Activated CD8-positive, alpha-beta memory T cell treated with anti-CD3 and anti-CD28 coated beads, Interleukin-2, amount 10 ng/mL, durations not matched to agents 7 days and 5 days (primary cell): ENCODE data around the gene CAAP1. TPM values are rescaled to one million over a fixed set of nuclear protein-coding genes. Genes with fewer than 3 reads are reported as not detected.
"Not testable (repeated sequence)": the region's sequence is repeated elsewhere in the genome, so short reads cannot be mapped to it uniquely, and the experiment has no call there.

ENCODE experiments used
- ATAC-seq: fragments of 150-1000 bp; cut with Tn5 transposase; one replicate; pipeline ENCODE4 v1.10.0; 2021; ENCODE audit warnings: moderate library complexity
- CTCF ChIA-PET: fragments of 350-600 bp; sonication (Branson Sonifier 250); formaldehyde crosslinking; loops from one replicate; lab custom pipeline; 2021; ENCODE audit warnings: antibody characterized with exemption; lab: Charles Lee
- DNase-seq: peaks from one replicate; pipeline ENCODE4 v3.0.0-alpha.2; 2020
- H3K27ac Mint-ChIP-seq: one replicate; pipeline ENCODE4 v1.8.0; 2021; ENCODE audit warnings: mild to moderate bottlenecking, mixed read lengths
- H3K27me3 Mint-ChIP-seq: one replicate; pipeline ENCODE4 v1.8.0; 2021; ENCODE audit warnings: mixed read lengths
- H3K36me3 Mint-ChIP-seq: one replicate; pipeline ENCODE4 v1.8.0; 2021; ENCODE audit warnings: mild to moderate bottlenecking, mixed read lengths
- H3K4me1 Mint-ChIP-seq: one replicate; pipeline ENCODE4 v1.8.0; 2021; ENCODE audit warnings: mixed read lengths
- H3K4me3 Mint-ChIP-seq: one replicate; pipeline ENCODE4 v1.8.0; 2021; ENCODE audit warnings: mild to moderate bottlenecking, moderate library complexity, mixed read lengths
- H3K9me3 Mint-ChIP-seq: one replicate; pipeline ENCODE4 v1.8.0; 2022; ENCODE audit warnings: low read depth, mixed read lengths
- total RNA-seq, 2 experiments: library from RNA; stranded (reverse); gene quantifications; one replicate each; pipeline ENCODE4 v1.2.3, GENCODE V29; 2021

The CAAP1 gene
- total RNA-seq, 2 experiments from 2014 or later: 18.0 to 18.1 TPM

DNA sequence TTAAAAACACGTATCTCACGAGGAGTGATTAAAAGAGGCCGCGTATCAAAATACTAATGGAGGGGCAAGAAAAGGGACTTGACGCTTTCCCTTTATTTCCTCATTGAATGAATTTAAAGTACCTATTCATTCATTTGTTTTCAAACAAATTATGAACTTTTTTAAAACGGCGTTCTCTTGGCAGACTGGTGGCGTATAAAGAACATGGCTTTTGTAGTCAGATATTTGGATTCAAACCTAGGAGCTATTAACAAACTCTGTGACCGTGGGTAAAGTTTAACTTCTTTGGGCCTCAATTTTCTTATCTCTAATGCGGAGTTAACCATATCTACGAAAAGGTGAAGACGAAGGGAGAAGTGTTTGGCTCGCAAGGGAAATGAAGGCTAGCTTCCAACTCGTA is 876 bp downstream of the CAAP1 start:
- H3K27me3 Mint-ChIP-seq: no peaks in the 10 kb centered on the region
- ATAC-seq (no peak), DNase-seq (no peak)
- H3K4me3 Mint-ChIP-seq: peak overlapping the region; percentile 86
- peaks cover 31% of the 10 kb centered on the region for H3K4me1 Mint-ChIP-seq
- CTCF ChIA-PET: interaction anchor here (0.8 to 2.4 kb wide), 9 partner anchors 13 to 135 kb away, joined by 3 to 13 read pairs (median 3); partner anchors contain the start of genes IFT74 and PLAA
- peak overlapping the region; percentile 98 for H3K27ac Mint-ChIP-seq
- H3K36me3 Mint-ChIP-seq: peaks cover 6% of the 10 kb centered on the region
- peaks cover 2% of the 10 kb centered on the region for H3K9me3 Mint-ChIP-seq

DNA sequence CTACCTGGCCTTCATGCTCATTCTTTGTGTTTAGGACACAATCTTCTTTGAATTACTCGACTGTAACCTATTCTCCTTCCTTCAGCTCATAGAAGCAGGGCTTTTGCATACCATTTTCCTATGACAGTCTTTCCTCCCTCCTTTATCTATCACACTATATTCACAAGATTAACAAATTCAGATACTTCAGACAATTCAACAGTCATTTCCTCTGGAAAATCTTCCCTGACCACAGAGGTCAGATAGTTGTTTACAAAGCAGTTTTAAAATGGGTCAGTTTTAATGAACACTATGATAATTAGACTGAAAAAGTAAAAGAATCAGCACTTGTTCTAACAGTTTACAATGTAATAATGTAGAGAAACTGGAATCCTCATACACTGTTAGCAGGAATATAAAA is 4.3 kb downstream of the CAAP1 start:
- peaks cover 16% of the 10 kb centered on the region for H3K36me3 Mint-ChIP-seq
- DNase-seq (no peak), ATAC-seq (no peak)
- no peak overlapping the region for H3K4me3 Mint-ChIP-seq
- no peaks in the 10 kb centered on the region for H3K27me3 Mint-ChIP-seq
- H3K4me1 Mint-ChIP-seq: peaks cover 31% of the 10 kb centered on the region
- no peak overlapping the region for H3K27ac Mint-ChIP-seq
- no peaks in the 10 kb centered on the region for H3K9me3 Mint-ChIP-seq
- CTCF ChIA-PET: interaction anchor here (2.1 kb wide), 1 partner anchor 67 kb away, joined by 4 read pairs; no protein-coding TSS in a partner anchor

DNA sequence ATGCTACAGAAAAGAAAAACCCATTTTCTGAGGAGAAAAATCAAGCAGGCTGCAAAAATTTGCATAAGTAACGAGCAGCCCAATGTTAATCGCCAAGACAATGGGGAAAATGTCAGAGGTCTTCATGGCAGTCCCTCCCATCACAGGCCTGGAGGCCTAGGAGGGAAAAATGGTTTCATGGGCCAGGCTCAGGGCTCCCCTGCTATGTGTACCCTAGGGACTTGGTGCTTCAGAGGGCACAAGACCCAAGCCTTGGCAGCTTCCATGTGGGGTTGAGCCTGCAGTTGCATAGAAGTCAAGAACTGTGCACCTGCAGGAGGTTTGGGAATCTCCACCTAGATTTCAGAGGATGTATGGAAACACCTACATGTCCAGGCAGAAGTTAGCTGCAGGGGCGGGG is 10.4 kb downstream of the CAAP1 start:
- H3K9me3 Mint-ChIP-seq: peaks cover 4% of the 10 kb centered on the region
- H3K27me3 Mint-ChIP-seq: no peaks in the 10 kb centered on the region
- ATAC-seq (no peak), DNase-seq (no peak)
- no peaks in the 10 kb centered on the region for H3K4me1 Mint-ChIP-seq
- H3K27ac Mint-ChIP-seq: no peak overlapping the region
- peaks cover 64% of the 10 kb centered on the region for H3K36me3 Mint-ChIP-seq
- no peak overlapping the region for H3K4me3 Mint-ChIP-seq
- CTCF ChIA-PET: no interaction called here

DNA sequence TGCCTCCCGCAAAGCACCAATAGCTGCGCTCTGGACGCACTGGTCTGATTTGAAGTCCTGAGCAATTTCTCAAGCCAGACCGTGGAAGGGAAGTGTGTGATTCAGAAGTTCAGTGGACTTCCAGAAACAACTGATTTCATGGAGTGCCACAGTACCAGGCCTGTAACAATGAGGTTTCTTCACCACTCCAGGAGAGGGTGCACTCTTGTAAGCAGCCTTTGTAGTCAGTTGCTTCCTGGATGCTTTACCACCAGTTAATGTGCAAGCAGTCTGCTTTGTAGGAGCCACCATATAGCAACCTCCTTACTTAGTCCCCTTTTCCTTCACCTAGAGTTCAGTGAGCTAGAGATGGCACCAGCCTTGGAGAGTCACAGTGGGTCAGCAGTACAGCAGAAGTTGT is 12.3 kb downstream of the CAAP1 start:
- CTCF ChIA-PET: interaction anchor here (2.3 kb wide), 1 partner anchor 12 kb away, joined by 5 read pairs; the partner anchor contains the start of gene CAAP1
- H3K27ac Mint-ChIP-seq: no peak overlapping the region
- peaks cover 65% of the 10 kb centered on the region for H3K36me3 Mint-ChIP-seq
- no peak overlapping the region for H3K4me3 Mint-ChIP-seq
- no peak for ATAC-seq
- H3K9me3 Mint-ChIP-seq: peaks cover 4% of the 10 kb centered on the region
- no peaks in the 10 kb centered on the region for H3K27me3 Mint-ChIP-seq
- no peak for DNase-seq
- H3K4me1 Mint-ChIP-seq: no peaks in the 10 kb centered on the region

DNA sequence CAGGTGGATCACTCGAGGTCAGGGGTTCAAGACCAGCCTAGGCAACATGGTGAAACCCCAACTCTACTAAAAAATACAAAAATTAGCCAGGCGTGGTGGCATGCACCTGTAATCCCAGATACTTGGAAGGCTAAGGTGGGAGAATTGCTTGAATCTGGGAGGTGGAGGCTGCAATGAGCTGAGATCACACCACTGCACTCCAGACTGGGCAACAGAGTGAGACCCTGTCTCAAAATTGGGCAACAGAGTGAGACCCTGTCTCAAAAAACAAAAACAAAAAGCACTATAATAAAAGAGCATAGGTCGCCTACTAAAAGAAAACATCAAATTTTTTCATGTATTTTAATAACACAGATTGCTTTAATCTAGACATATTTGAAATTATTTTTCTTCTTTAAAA is 17.4 kb downstream of the CAAP1 start:
- not testable (repeated sequence) for ATAC-seq
- CTCF ChIA-PET: interaction anchor here (0.5 to 0.8 kb wide), 3 partner anchors 8 to 373 kb away, joined by 3 read pairs; no protein-coding TSS in a partner anchor
- peaks cover 26% of the 10 kb centered on the region for H3K36me3 Mint-ChIP-seq

DNA sequence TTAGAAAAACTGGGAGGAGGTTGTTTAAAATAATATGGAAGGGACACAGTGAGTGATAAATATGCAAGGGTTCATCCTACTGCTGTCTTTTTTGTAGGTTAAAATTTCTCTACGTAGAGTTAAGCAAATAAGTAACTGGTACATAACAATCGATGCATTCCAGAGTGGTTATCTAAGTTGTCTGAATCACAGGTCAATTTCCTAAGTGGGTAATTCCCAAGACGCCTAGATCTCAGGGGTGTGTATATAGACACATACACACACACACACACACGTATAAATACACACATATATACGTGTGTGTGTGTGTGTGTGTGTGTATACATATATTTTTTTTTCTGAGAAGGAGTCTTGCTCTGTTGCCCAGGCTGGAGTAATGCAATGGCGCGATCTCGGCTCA is 22.3 kb downstream of the CAAP1 start:
- no peak overlapping the region for H3K4me3 Mint-ChIP-seq
- no peaks in the 10 kb centered on the region for H3K9me3 Mint-ChIP-seq
- no peaks in the 10 kb centered on the region for H3K4me1 Mint-ChIP-seq
- ATAC-seq (no peak), DNase-seq (no peak)
- H3K27me3 Mint-ChIP-seq: no peaks in the 10 kb centered on the region
- peaks cover 7% of the 10 kb centered on the region for H3K36me3 Mint-ChIP-seq
- CTCF ChIA-PET: no interaction called here
- no peak overlapping the region for H3K27ac Mint-ChIP-seq

More for the DNA sequence above, 17.4 kb downstream of the CAAP1 start:
- not testable (repeated sequence) for DNase-seq, H3K27me3 Mint-ChIP-seq, H3K4me3 Mint-ChIP-seq, H3K4me1 Mint-ChIP-seq, H3K27ac Mint-ChIP-seq, H3K9me3 Mint-ChIP-seq

DNA sequence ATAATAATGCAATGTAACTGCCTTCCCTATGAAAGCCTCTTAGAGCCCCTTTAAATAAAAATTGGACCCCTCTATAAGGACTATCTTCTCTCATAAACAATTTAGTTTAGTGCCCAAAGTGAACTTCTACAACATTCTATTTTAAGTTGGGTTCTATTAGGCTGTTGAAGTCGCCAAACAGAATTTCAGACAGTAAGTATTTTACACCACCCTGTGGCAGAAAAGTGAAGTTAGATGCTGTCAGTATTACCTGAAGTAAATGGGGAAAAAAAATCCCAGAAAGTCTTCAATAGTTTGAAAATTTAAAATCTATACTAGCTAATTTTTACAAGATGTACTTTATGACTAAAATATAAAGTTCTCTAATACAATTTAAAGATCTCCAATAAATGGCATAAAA is 29.5 kb downstream of the CAAP1 start:
- ATAC-seq: no peak
- H3K9me3 Mint-ChIP-seq: no peaks in the 10 kb centered on the region

DNA sequence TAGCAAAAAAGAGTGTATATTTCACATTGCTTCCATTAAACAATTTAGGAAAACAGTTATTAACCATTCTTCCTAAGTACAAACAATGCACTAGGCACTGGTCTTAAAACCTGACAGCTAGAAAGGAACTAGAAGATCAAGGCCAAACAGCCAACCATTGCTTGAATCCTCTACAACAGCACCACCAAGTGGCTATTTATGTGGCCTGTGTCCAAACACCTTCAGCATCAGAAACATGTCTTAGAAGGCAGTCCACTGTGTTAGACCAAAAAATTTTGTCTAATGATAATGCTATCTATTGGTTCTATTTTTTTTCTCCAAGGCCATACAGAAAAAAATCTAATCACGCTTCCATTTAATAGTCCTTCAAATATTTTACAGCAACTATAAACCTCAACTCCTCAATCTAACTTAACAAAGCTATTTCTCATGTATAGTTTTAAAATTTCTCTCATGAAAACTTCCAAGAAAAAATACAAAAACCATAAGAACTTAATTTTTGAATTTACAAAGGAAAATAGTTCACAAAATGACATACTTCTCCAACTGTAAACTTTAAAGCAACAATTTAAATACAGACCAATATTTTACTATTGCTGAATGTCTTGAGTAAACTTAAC is 36.1 kb downstream of the CAAP1 start:
- Mint-ChIP-seq H3K36me3 (peaks cover 20% of the 10 kb centered on the region), H3K27me3 (no peaks in the 10 kb centered on the region), H3K27ac (no peak overlapping the region), H3K4me3 (no peak overlapping the region), H3K9me3 (no peaks in the 10 kb centered on the region), H3K4me1 (no peaks in the 10 kb centered on the region)
- peak; percentile 44 for DNase-seq
- no peak for ATAC-seq
- CTCF ChIA-PET: interaction anchor here (1.0 to 1.6 kb wide), 3 partner anchors 9 to 19 kb away, joined by 3 read pairs; no protein-coding TSS in a partner anchor

More for the DNA sequence above, 29.5 kb downstream of the CAAP1 start:
- Mint-ChIP-seq H3K27me3 (no peaks in the 10 kb centered on the region), H3K27ac (no peak overlapping the region), H3K4me1 (no peaks in the 10 kb centered on the region), H3K4me3 (no peak overlapping the region), H3K36me3 (peaks cover 8% of the 10 kb centered on the region)
- CTCF ChIA-PET: interaction anchor here (1.2 kb wide), 1 partner anchor 13 kb away, joined by 4 read pairs; no protein-coding TSS in a partner anchor
- DNase-seq: no peak

DNA sequence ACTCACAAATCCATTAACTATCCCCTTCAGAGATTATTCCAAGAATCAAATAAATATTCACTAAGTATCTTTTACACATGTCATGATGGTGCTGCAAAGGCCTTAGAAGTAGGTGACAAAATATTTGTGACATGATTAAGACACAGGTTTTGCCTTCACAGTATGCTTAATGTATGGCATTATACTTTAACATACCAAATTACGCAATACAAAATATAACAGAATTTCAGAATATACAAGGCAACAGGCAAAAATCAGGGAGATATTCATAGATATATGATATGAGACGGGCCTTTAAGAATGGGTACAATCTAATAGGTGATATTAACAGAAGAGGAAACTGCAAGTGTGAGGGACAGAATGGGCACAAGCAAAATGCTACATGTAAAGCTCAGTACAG is 41.6 kb downstream of the CAAP1 start:
- ATAC-seq (no peak), DNase-seq (no peak)
- H3K27ac Mint-ChIP-seq: no peak overlapping the region
- no peaks in the 10 kb centered on the region for H3K27me3 Mint-ChIP-seq
- H3K9me3 Mint-ChIP-seq: no peaks in the 10 kb centered on the region
- CTCF ChIA-PET: interaction anchor here (0.8 kb wide), 1 partner anchor 13 kb away, joined by 4 read pairs; no protein-coding TSS in a partner anchor
- H3K4me3 Mint-ChIP-seq: no peak overlapping the region
- peaks cover 20% of the 10 kb centered on the region for H3K36me3 Mint-ChIP-seq
- H3K4me1 Mint-ChIP-seq: no peaks in the 10 kb centered on the region

DNA sequence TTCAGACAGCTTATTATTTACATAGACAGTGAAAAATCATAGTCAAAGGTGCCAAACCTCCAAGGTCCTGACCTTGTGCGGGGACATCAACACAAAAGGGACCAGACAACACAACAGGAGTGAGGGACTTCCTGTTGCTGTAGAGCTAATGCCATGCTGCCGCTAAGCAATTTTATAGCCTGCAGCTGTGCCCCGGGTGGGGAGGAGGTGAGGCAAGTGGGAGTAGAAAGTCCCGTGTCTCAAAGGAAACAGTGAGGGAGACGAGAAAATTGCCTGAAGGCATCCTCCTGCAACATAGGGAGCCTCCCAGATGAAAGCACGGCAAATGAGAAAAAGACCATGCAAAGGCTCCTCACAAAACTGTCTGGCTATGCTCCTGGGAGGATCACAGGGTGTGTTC is 58.8 kb downstream of the CAAP1 start:
- Mint-ChIP-seq H3K4me1 (no peaks in the 10 kb centered on the region), H3K9me3 (no peaks in the 10 kb centered on the region), H3K27me3 (no peaks in the 10 kb centered on the region), H3K4me3 (no peak overlapping the region), H3K27ac (no peak overlapping the region), H3K36me3 (peaks cover 12% of the 10 kb centered on the region)
- ATAC-seq: no peak
- no peak for DNase-seq
- CTCF ChIA-PET: no interaction called here

DNA sequence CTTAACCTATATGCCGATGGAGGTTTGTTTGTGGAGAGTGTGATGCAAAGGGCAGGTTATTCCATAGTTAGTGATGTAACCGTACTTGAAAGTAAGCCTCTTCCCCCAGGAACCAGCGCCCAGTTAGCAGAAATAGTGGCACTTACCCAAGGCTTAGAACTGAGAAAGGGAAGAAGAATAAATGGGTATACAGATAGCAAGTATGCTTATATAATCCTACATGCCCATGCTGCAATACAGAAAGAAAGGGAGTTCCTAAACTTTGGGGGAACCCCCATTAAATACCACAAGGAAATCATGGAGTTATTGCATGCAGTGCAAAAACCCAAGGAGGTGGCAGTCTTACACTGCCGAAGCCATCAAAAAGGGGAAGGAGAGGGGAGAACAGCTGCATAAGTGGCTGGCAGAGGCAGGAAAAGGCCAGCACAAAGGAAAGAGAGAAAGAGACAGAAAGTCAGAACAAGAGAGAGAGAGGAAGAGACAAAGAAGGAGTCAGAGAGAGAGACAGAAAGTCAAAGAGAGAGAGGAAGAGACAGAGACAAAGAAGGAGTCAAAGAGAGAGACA is 64.1 kb downstream of the CAAP1 start:
- H3K4me1 Mint-ChIP-seq, DNase-seq, H3K27me3 Mint-ChIP-seq, H3K4me3 Mint-ChIP-seq, H3K36me3 Mint-ChIP-seq, H3K9me3 Mint-ChIP-seq, ATAC-seq, H3K27ac Mint-ChIP-seq, CTCF ChIA-PET: not testable (repeated sequence)

DNA sequence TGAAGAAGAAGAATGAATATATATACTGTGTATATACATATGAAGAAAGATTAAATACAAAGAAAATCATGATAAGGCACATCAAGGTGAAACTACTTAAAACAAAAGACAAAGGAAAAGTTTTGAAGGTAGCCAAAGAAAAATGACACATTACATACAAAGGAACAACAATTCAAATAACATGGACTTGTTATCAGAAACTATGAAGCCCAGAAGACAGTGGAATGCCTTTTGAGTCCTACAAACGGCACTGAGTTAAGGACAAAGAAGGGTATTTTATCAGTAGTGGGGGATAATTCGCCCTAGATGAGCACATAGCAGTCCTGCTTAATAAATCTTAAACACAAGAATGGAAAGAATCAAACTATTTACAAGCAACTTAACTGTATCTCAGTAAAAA is 77.8 kb downstream of the CAAP1 start:
- DNase-seq (no peak), ATAC-seq (no peak)
- H3K27me3 Mint-ChIP-seq: peaks cover 4% of the 10 kb centered on the region
- no peaks in the 10 kb centered on the region for H3K36me3 Mint-ChIP-seq
- no peaks in the 10 kb centered on the region for H3K4me1 Mint-ChIP-seq
- no peak overlapping the region for H3K4me3 Mint-ChIP-seq
- no peak overlapping the region for H3K27ac Mint-ChIP-seq
- H3K9me3 Mint-ChIP-seq: no peaks in the 10 kb centered on the region
- CTCF ChIA-PET: no interaction called here

DNA sequence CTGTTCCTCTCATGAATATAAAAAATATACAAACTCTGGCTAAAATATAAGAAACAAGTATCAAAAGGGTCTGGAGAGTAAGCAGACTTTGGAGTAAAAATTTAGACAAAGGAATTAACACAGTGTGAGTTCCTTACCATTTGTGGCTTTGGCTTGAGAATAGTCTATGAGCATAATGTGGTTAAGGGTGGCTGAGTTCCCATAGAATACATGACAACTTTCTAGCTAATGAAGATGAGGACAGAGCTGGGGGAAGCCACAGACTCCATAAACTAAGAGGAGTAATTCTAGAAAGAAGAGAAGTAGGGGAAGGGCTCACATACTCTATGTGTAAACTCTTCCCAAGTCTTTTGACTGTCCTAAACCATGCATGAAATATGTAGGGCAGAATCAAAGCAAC is 79.4 kb downstream of the CAAP1 start:
- Mint-ChIP-seq H3K27ac (no peak overlapping the region), H3K36me3 (no peaks in the 10 kb centered on the region), H3K27me3 (peaks cover 4% of the 10 kb centered on the region), H3K4me1 (no peaks in the 10 kb centered on the region), H3K4me3 (no peak overlapping the region), H3K9me3 (no peaks in the 10 kb centered on the region)
- CTCF ChIA-PET: no interaction called here
- DNase-seq: no peak
- ATAC-seq: no peak

DNA sequence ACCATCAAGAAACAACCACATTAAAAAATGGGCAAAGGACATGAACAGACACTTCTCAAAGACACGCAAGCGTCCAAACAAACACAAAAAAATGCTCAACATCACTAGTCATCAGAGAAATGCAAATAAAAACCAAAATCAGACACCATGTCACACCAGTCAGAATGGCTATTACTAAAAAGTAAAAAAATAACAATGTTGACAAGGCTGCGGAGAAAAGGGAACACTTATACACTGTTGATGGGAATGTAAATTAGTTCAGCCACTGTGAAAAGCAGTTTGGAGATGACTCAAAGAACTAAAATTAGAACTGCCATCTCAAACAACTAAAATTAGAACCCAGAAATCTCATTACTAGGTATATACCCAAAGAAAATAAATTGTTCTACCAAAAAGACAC is 80.4 kb downstream of the CAAP1 start:
- CTCF ChIA-PET: no interaction called here
- no peaks in the 10 kb centered on the region for H3K9me3 Mint-ChIP-seq
- no peak for ATAC-seq
- no peak overlapping the region for H3K27ac Mint-ChIP-seq
- no peak overlapping the region for H3K4me3 Mint-ChIP-seq
- H3K36me3 Mint-ChIP-seq: no peaks in the 10 kb centered on the region
- DNase-seq: no peak
- H3K4me1 Mint-ChIP-seq: no peaks in the 10 kb centered on the region
- peaks cover 4% of the 10 kb centered on the region for H3K27me3 Mint-ChIP-seq
